Measurements from ENCODE around the gene NOB1. TPM values are rescaled to one million over a fixed set of nuclear protein-coding genes. Genes with fewer than 3 reads are reported as not detected.
"Not testable (repeated sequence)": the region's sequence is repeated elsewhere in the genome, so short reads cannot be mapped to it uniquely, and the experiment has no call there.

The NOB1 gene
- total RNA-seq, 1 experiment from 2014 or later: 27.4 TPM

- Histone ChIP-seq H3K27ac (no peak overlapping the region), H3K4me3 (no peak overlapping the region), H3K9me3 (replicated peaks) (no peaks in the 10 kb centered on the region), H3K4me1 (no peaks in the 10 kb centered on the region), H3K36me3 (peaks cover 38% of the 10 kb centered on the region), H3K27me3 (no peaks in the 10 kb centered on the region)
- DNase-seq: no peak
These were observed 12.5 kb downstream of the NOB1 start for GRCh38 chr16:69741951-69742904.

DNA sequence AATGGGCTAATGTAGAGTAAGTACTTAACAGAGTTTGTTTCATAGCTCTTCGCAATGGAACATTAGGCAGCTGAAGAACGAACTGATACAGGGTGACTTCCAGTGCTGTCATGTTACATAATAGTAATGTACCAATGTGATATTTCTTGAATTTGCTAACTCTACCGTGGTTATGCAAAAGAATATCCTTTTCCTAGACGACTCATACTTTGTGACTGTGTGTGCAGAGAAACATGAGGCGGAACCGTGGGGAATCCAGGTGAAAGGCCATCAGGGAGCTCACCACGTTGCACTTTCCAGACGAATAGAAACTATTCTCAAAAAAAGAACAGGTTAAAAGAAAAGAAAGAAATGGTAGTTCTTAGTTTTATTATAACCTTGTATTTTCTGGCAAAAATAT lies 13.2 kb downstream of the NOB1 start:
- no peaks in the 10 kb centered on the region for H3K9me3 ChIP-seq (replicated peaks)
- H3K27me3 ChIP-seq: no peaks in the 10 kb centered on the region
- H3K4me3 ChIP-seq: no peak overlapping the region
- H3K27ac ChIP-seq: no peak overlapping the region
- no peak for DNase-seq
- no peaks in the 10 kb centered on the region for H3K4me1 ChIP-seq
- peaks cover 38% of the 10 kb centered on the region for H3K36me3 ChIP-seq

DNA sequence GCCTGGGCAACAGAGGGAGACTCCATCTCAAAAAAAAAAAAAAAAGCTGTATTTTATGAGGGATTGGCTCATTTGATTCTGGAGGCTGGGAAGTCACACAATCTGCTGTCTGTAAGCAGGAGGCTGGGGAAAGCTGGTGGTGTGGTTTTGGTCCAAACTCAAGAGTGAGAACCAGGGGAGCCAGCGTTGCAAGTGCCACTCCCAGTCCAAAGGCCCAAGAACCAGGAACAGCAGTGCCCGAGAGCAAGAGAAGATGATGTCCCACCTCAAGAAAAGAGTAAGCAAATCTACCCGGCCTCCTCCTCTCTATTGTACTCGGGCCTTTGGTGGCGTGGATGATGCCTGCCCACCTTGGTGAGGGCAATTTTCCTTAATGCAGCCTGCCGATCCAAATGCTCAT lies 22.6 kb downstream of the NOB1 start:
- H3K27ac ChIP-seq: no peak overlapping the region
- DNase-seq: no peak
- no peak overlapping the region for H3K4me3 ChIP-seq
- H3K9me3 ChIP-seq (replicated peaks): no peaks in the 10 kb centered on the region
- H3K36me3 ChIP-seq: no peaks in the 10 kb centered on the region
- no peaks in the 10 kb centered on the region for H3K4me1 ChIP-seq
- no peaks in the 10 kb centered on the region for H3K27me3 ChIP-seq

GRCh38 chr16:69731280-69731679 lies 23.4 kb downstream of the NOB1 start:
- H3K4me3 ChIP-seq; H3K4me1 ChIP-seq; H3K9me3 ChIP-seq (replicated peaks); H3K27me3 ChIP-seq; H3K36me3 ChIP-seq; H3K27ac ChIP-seq; DNase-seq: not testable (repeated sequence)

- not testable (repeated sequence) for H3K9me3 ChIP-seq (replicated peaks); H3K27me3 ChIP-seq; H3K36me3 ChIP-seq; H3K4me3 ChIP-seq; H3K4me1 ChIP-seq; DNase-seq; H3K27ac ChIP-seq
These were observed 25.7 kb downstream of the NOB1 start for GRCh38 chr16:69729030-69729429.

DNA sequence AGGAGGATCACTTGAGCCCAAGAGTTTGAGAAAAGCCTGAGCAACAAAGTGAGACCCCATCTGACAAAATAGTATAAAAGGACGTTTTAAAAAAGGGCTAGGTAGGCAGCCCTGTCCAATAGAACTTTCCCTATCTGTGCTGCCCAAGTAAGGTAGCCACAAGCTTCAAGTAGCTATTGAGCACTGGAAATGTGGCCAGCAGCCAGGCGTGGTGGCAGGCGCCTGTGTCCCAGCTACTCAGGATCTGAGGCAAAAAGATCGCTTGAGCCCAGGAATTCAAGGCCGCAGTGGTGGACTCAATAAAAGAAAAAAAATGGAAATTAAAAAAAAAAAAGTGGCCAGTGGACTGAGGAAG lies 26.8 kb downstream of the NOB1 start:
- Histone ChIP-seq H3K36me3 (no peaks in the 10 kb centered on the region), H3K27ac (no peak overlapping the region; the same call in 1 of the 2 replicates), H3K9me3 (replicated peaks) (no peaks in the 10 kb centered on the region), H3K4me3 (no peak overlapping the region), H3K27me3 (no peaks in the 10 kb centered on the region), H3K4me1 (no peaks in the 10 kb centered on the region)
- DNase-seq: no peak

DNA sequence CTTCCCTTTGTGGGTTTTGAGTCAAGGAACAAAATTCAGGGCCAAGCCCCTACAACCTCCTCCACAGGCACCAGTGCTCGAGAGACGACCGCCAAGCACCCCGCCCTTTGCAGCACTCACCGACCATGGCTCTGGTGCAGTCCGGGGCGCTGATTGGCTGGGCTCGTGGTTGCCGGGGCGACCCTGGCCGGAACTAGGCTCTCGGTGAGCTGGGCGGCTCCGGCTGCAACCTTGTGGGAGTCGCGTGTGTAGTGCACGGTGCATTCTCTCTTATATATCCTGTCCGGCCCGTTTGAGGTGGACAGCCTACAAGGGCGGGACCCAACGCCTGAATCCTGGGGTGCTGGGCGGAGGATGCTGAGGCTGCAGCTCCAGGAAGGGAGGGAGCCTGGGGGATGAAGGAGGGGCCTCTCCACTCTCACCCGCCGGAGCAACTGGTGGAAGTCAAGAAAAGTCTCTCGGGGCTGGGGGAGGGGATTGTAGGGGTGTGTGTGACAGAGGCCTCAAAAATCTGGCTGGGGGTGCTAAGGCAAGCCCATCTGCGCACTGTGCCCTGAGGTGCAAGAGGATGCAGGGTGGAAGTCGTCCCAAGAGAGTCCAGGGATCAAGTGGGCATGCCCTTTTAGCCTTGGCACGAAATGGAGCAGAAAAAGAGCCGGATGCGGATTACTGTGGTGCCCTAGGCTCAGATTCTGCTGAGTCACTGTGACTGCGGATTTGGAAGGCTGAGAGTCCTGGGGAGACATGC lies 28.2 kb downstream of the NOB1 start, which contains the start of gene NQO1:
Gene NQO1, minus strand, starts transcription at position 248 of the 748 bp plus-strand sequence. Its CDS starts 121 bp downstream, at position 127.
- no peaks in the 10 kb centered on the region for H3K4me1 ChIP-seq
- peak within 1 kb of the TSS; percentile 80 for H3K27ac ChIP-seq

GRCh38 chr16:69725480-69726312 lies 29.0 kb downstream of the NOB1 start:
- Histone ChIP-seq H3K4me3 (peak overlapping the region; percentile 53), H3K36me3 (no peaks in the 10 kb centered on the region), H3K9me3 (replicated peaks) (no peaks in the 10 kb centered on the region), H3K27ac (peak overlapping the region; percentile 80), H3K27me3 (no peaks in the 10 kb centered on the region), H3K4me1 (no peaks in the 10 kb centered on the region)
- no peak for DNase-seq

More for the DNA sequence above, 28.2 kb downstream of the NOB1 start, which contains the start of gene NQO1:
- Histone ChIP-seq H3K27me3 (no peaks in the 10 kb centered on the region), H3K4me3 (peak within 1 kb of the TSS; percentile 53), H3K36me3 (no peaks in the 10 kb centered on the region), H3K9me3 (replicated peaks) (no peaks in the 10 kb centered on the region)
- DNase-seq: peak; percentile 91 to 92

DNA sequence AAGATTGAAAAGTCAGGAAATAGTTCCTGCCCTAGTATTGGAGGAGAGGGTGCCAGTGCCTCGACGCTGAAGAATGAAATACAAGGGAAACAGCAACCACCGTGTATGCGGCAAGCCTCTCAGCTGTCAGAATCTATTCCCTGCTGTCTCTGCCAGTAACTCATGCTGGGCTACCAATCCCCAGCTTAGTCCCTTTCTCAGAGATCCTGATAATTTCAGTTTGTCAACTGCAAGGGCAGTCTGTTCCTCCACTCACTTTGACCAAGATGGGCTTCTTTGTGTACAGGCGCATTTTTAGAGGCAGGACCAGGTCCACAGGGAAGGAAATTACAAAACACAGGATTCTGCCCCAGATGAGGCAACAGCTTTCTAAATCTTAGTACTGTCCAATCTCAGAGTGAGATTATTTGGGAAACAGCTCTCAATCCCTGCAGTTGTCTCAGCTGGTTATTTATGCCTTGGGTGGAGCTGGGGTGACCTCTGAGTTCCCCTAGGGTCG lies 29.7 kb downstream of the NOB1 start:
- Histone ChIP-seq H3K4me3 (no peak overlapping the region), H3K27ac (no peak overlapping the region), H3K9me3 (replicated peaks) (no peaks in the 10 kb centered on the region), H3K36me3 (no peaks in the 10 kb centered on the region), H3K27me3 (no peaks in the 10 kb centered on the region), H3K4me1 (no peaks in the 10 kb centered on the region)
- DNase-seq: peak; percentile 19 to 53

GRCh38 chr16:69724414-69724873 lies 30.3 kb downstream of the NOB1 start:
- no peaks in the 10 kb centered on the region for H3K27me3 ChIP-seq
- no peaks in the 10 kb centered on the region for H3K4me1 ChIP-seq
- DNase-seq: no peak
- H3K27ac ChIP-seq: no peak overlapping the region
- H3K4me3 ChIP-seq: no peak overlapping the region
- no peaks in the 10 kb centered on the region for H3K36me3 ChIP-seq
- no peaks in the 10 kb centered on the region for H3K9me3 ChIP-seq (replicated peaks)

DNA sequence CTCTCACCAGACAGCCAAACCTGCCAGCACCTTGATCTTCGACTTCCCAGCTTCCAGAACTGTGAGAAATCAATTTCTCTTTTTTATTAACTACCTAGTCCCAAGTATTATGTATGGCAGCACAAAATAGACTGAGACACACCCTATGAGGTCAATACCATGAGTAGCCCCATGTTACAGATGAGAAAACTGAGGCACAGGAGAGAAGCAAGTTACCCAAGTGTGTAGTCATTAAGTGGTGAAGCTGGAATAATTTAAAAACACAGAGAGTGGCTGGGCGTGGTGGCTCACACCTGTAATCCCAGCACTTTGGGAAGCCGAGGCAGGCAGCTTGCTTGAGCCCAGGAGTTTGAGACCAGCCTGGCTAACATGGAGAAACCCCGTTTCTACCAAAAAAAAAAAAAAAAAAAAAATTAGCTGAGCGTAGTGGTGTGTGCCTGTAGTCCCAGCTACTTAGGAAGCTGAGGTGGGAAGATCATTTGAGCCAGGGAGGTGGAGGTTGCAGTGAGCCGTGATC lies 33.2 kb downstream of the NOB1 start:
- H3K4me3 ChIP-seq: no peak overlapping the region
- no peaks in the 10 kb centered on the region for H3K36me3 ChIP-seq
- H3K27me3 ChIP-seq: no peaks in the 10 kb centered on the region
- H3K9me3 ChIP-seq (replicated peaks): no peaks in the 10 kb centered on the region
- no peak for DNase-seq
- H3K4me1 ChIP-seq: no peaks in the 10 kb centered on the region
- H3K27ac ChIP-seq: no peak overlapping the region

DNA sequence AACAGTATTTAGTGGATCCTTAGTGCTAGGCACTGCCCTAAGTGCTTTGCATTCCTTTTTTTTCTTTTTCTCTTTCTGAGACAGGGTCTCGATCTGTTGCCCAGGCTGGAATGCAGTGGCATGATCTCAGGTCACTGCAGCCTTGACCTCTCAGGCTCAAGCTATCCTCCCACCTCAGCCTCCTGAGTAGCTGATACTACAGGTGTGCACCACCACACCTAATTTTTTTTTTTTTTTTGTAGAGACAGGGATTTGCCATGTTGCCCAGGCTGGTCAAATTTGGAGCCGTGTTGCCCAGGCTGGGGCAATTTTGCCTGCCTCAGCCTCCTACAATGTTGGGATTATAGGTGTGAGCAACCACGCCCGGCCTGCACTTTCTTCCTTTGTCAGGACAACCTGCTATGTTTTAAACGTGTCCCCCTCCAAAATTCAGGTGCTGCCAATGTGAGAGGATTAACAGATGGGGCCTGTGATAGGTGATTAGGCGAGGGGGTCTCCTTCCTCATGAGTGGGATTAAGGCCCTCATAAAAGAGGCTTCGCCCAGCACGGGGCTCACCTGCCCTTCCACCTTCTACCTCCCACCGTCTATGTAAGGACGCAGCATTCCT lies 33.8 kb downstream of the NOB1 start:
- H3K4me1 ChIP-seq: no peaks in the 10 kb centered on the region
- H3K36me3 ChIP-seq: no peaks in the 10 kb centered on the region
- H3K4me3 ChIP-seq: no peak overlapping the region
- H3K27ac ChIP-seq: no peak overlapping the region
- no peaks in the 10 kb centered on the region for H3K9me3 ChIP-seq (replicated peaks)
- DNase-seq: no peak
- no peaks in the 10 kb centered on the region for H3K27me3 ChIP-seq

- Histone ChIP-seq H3K27ac (no peak overlapping the region), H3K4me3 (no peak overlapping the region), H3K9me3 (replicated peaks) (no peaks in the 10 kb centered on the region), H3K36me3 (no peaks in the 10 kb centered on the region), H3K27me3 (no peaks in the 10 kb centered on the region), H3K4me1 (no peaks in the 10 kb centered on the region)
- no peak for DNase-seq
These were observed 36.5 kb downstream of the NOB1 start for GRCh38 chr16:69718111-69718764.
